ENCODE measurements around the gene SLC35E3. TPM values are rescaled to one million over a fixed set of nuclear protein-coding genes. Genes with fewer than 3 reads are reported as not detected.
A peak's percentile ranks its signal among the peaks of the same experiment; 100 is the strongest.
"Not testable (repeated sequence)": the region's sequence is repeated elsewhere in the genome, so short reads cannot be mapped to it uniquely, and the experiment has no call there.

The SLC35E3 gene
- total and polyA plus RNA-seq, 7 experiments from 2014 or later: 4.8 to 12.1 (median 9.2) TPM

DNA sequence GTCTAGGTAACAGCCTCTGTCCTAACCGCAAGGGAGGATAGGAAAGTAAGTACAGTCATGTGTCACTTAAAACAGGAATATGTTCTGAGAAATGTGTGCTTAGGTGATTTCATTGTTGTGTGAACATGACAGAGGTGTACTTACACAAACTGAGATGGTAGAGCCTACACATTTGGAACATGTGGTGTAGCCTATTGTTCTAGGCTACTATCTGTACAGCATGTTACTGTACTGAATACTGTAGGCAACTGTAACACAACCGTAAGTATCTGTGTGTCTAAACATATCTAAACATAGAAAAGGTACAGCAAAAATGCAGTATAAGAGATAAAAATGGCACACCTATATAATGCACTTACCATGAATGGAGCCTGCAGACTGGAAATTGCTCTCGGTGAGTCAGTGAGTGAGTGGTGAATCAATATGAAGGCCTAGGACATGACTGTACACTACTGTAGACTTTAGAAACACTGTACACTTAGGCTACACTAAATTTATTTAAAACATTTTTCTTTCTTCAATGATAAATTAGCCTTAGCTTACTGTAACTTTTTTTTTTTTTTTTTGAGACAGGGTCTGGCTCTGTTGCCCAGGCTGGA is 48.8 kb downstream of the SLC35E3 start:
- H3K4me3 ChIP-seq (ENCODE audit: low read length): no peak overlapping the region
- no peaks in the 10 kb centered on the region for H3K9me3 Mint-ChIP-seq
- no peaks in the 10 kb centered on the region for H3K4me1 ChIP-seq (ENCODE audit: control insufficient read depth in 2 of 2, insufficient read depth in 2 of 2, low read length in 2 of 2)
- H3K27ac Mint-ChIP-seq: no peak overlapping the region
- ChIA-PET CTCF (no interaction called here), POLR2A (no interaction called here)
- intact Hi-C loops (cut with micrococcal nuclease): loop anchor here in 1 of 2 donors (5.0 kb wide), 1 partner anchor 47 kb away; the partner anchor contains the start of gene SLC35E3
- H3K27me3 Mint-ChIP-seq: no peaks in the 10 kb centered on the region
- ATAC-seq (no peak), DNase-seq (no peak)
- H3K27ac ChIP-seq (ENCODE audit: low read depth, low read length): no peak overlapping the region
- no peaks in the 10 kb centered on the region for H3K36me3 ChIP-seq (ENCODE audit: control insufficient read depth in 2 of 3, insufficient read depth in 3 of 3, low read length in 3 of 3)
- H3K9me3 ChIP-seq (ENCODE audit: control insufficient read depth in 2 of 3, low read length in 3 of 3): no peaks in the 10 kb centered on the region
- peaks cover 0 to 5% (median 0%) of the 10 kb centered on the region in 7 donors for H3K4me1 Mint-ChIP-seq
- H3K36me3 Mint-ChIP-seq: no peaks in the 10 kb centered on the region
- H3K4me3 Mint-ChIP-seq: no peak overlapping the region
- H3K27me3 ChIP-seq (ENCODE audit: control insufficient read depth in 2 of 2, insufficient read depth in 2 of 2, low read length in 2 of 2): no peaks in the 10 kb centered on the region

DNA sequence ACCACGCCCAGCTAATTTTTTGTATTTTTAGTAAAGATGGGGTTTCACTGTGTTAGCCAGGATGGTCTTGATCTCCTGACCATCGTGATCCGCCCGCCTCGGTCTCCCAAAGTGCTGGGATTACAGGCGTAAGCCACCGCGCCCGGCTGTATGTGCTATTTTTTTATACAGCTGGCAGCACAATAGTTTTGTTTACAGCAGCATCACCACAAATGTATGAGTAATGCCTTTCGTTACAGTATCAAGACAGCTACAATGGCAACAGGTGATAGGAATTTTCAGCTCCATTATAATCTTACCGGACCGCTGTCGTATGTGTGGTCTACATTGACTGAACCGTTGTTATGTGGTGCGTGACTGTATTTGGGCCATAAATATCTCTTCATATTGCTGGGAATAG is 50.4 kb downstream of the SLC35E3 start:
- no peaks in the 10 kb centered on the region for H3K36me3 ChIP-seq (ENCODE audit: control insufficient read depth in 2 of 3, insufficient read depth in 3 of 3, low read length in 3 of 3)
- Mint-ChIP-seq H3K4me3 (no peak overlapping the region), H3K36me3 (no peaks in the 10 kb centered on the region), H3K27me3 (no peaks in the 10 kb centered on the region), H3K4me1 (peaks cover 0 to 5% (median 0%) of the 10 kb centered on the region in 7 donors), H3K9me3 (no peaks in the 10 kb centered on the region), H3K27ac (no peak overlapping the region)
- H3K4me3 ChIP-seq (ENCODE audit: low read length): no peak overlapping the region
- DNase-seq: no peak
- no peaks in the 10 kb centered on the region for H3K9me3 ChIP-seq (ENCODE audit: control insufficient read depth in 2 of 3, low read length in 3 of 3)
- intact Hi-C loops (cut with micrococcal nuclease): no loop called here
- POLR2A ChIA-PET: interaction anchor here (0.5 to 1.0 kb wide), 3 partner anchors 13 to 701 kb away, joined by 3 to 4 read pairs (median 3); no protein-coding TSS in a partner anchor
- no peak overlapping the region for H3K27ac ChIP-seq (ENCODE audit: low read depth, low read length)
- no peaks in the 10 kb centered on the region for H3K4me1 ChIP-seq (ENCODE audit: control insufficient read depth in 2 of 2, insufficient read depth in 2 of 2, low read length in 2 of 2)
- CTCF ChIA-PET: interaction anchor here (0.6 kb wide), 2 partner anchors 50 to 462 kb away, joined by 3 to 4 read pairs; partner anchors contain the start of gene SLC35E3
- H3K27me3 ChIP-seq (ENCODE audit: control insufficient read depth in 2 of 2, insufficient read depth in 2 of 2, low read length in 2 of 2): no peaks in the 10 kb centered on the region
- ATAC-seq: no peak

DNA sequence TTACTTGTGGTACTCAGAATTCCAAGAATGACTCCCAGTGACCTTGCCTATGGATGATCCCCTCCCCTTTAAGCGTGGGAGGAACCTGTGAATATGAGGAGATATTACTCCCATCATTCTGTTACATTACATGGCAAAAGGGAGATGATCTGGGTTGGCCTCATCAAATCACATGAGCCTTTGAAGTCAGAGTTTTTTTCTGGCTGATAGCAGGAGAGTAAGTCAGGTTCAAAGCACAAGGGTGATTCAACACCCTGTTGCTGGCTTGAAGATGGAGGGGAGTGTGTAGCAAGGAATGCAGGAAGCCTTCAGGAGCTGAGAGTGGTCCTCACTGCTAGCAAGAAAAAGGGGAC is 52.9 kb downstream of the SLC35E3 start:
- peak overlapping the region in 1 of 9 donors; percentile 3 for H3K27ac Mint-ChIP-seq
- H3K4me3 Mint-ChIP-seq: no peak overlapping the region
- ATAC-seq (no peak), DNase-seq (no peak)
- no peaks in the 10 kb centered on the region for H3K27me3 ChIP-seq (ENCODE audit: control insufficient read depth in 2 of 2, insufficient read depth in 2 of 2, low read length in 2 of 2)
- no peaks in the 10 kb centered on the region for H3K9me3 Mint-ChIP-seq
- H3K4me3 ChIP-seq (ENCODE audit: low read length): no peak overlapping the region
- H3K27me3 Mint-ChIP-seq: no peaks in the 10 kb centered on the region
- H3K9me3 ChIP-seq (ENCODE audit: control insufficient read depth in 2 of 3, low read length in 3 of 3): no peaks in the 10 kb centered on the region
- H3K4me1 Mint-ChIP-seq: peaks cover 0 to 8% (median 0%) of the 10 kb centered on the region in 7 donors
- H3K27ac ChIP-seq (ENCODE audit: low read depth, low read length): no peak overlapping the region
- CTCF ChIA-PET: interaction anchor here (1.9 kb wide), 1 partner anchor 10 kb away, joined by 4 read pairs; the partner anchor contains the start of gene MDM2
- no peaks in the 10 kb centered on the region for H3K4me1 ChIP-seq (ENCODE audit: control insufficient read depth in 2 of 2, insufficient read depth in 2 of 2, low read length in 2 of 2)
- POLR2A ChIA-PET: interaction anchor here (0.6 kb wide), 2 partner anchors 150 to 1313 kb away, joined by 3 to 4 read pairs; no protein-coding TSS in a partner anchor
- H3K36me3 Mint-ChIP-seq: no peaks in the 10 kb centered on the region
- intact Hi-C loops (cut with micrococcal nuclease): no loop called here
- H3K36me3 ChIP-seq (ENCODE audit: control insufficient read depth in 2 of 3, insufficient read depth in 3 of 3, low read length in 3 of 3): no peaks in the 10 kb centered on the region

DNA sequence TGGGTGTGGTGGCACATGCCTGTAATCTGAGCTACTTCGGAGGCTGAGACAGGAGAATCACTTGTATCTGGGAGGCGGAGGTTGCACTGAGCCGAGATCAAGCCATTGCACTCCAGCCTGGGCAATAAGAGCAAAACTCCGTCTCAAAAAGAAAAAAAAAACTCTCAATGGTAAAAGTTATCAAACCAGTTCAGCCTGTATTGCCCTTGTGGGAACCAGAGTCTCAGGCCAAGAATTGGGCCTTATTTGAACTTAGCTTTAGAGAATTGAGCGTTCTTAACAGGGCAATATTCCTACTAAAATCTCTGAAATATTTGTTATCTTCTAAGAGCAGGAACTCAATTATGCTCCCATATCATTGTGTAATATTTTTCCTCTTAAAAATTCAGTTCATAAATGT is 54.3 kb downstream of the SLC35E3 start:
- Mint-ChIP-seq H3K4me3 (no peak overlapping the region), H3K27me3 (no peaks in the 10 kb centered on the region), H3K9me3 (no peaks in the 10 kb centered on the region), H3K27ac (no peak overlapping the region), H3K4me1 (peaks cover 0 to 8% (median 0%) of the 10 kb centered on the region in 7 donors), H3K36me3 (no peaks in the 10 kb centered on the region)
- ATAC-seq: no peak
- Histone ChIP-seq H3K36me3 (ENCODE audit: control insufficient read depth in 2 of 3, insufficient read depth in 3 of 3, low read length in 3 of 3) (no peaks in the 10 kb centered on the region), H3K27me3 (ENCODE audit: control insufficient read depth in 2 of 2, insufficient read depth in 2 of 2, low read length in 2 of 2) (no peaks in the 10 kb centered on the region), H3K9me3 (ENCODE audit: control insufficient read depth in 2 of 3, low read length in 3 of 3) (no peaks in the 10 kb centered on the region), H3K4me1 (ENCODE audit: control insufficient read depth in 2 of 2, insufficient read depth in 2 of 2, low read length in 2 of 2) (no peaks in the 10 kb centered on the region), H3K27ac (ENCODE audit: low read depth, low read length) (no peak overlapping the region), H3K4me3 (ENCODE audit: low read length) (no peak overlapping the region)
- POLR2A ChIA-PET: no interaction called here
- DNase-seq: no peak
- CTCF ChIA-PET: interaction anchor here (0.7 to 1.9 kb wide), 2 partner anchors 8 to 47 kb away, joined by 4 read pairs; partner anchors contain the start of gene MDM2
- intact Hi-C loops (cut with micrococcal nuclease): no loop called here

- POLR2A ChIA-PET, H3K4me3 Mint-ChIP-seq: not testable (repeated sequence)
These were observed 55.1 kb downstream of the SLC35E3 start for GRCh38 chr12:68801124-68801523.

GRCh38 chr12:68802372-68802745 is 56.4 kb downstream of the SLC35E3 start:
- H3K36me3 Mint-ChIP-seq; H3K4me3 Mint-ChIP-seq; CTCF ChIA-PET; POLR2A ChIA-PET; H3K27ac ChIP-seq (ENCODE audit: low read depth, low read length); H3K27me3 ChIP-seq (ENCODE audit: control insufficient read depth in 2 of 2, insufficient read depth in 2 of 2, low read length in 2 of 2); H3K9me3 ChIP-seq (ENCODE audit: control insufficient read depth in 2 of 3, low read length in 3 of 3); H3K27me3 Mint-ChIP-seq; H3K9me3 Mint-ChIP-seq; H3K4me3 ChIP-seq (ENCODE audit: low read length); H3K27ac Mint-ChIP-seq; H3K4me1 ChIP-seq (ENCODE audit: control insufficient read depth in 2 of 2, insufficient read depth in 2 of 2, low read length in 2 of 2); intact Hi-C loops (cut with micrococcal nuclease); H3K36me3 ChIP-seq (ENCODE audit: control insufficient read depth in 2 of 3, insufficient read depth in 3 of 3, low read length in 3 of 3); ATAC-seq; DNase-seq: not testable (repeated sequence)
- H3K4me1 Mint-ChIP-seq: peaks cover 0 to 19% (median 5%) of the 10 kb centered on the region in 7 donors

More at GRCh38 chr12:68801124-68801523, 55.1 kb downstream of the SLC35E3 start:
- H3K27me3 Mint-ChIP-seq; DNase-seq; H3K4me3 ChIP-seq (ENCODE audit: low read length); CTCF ChIA-PET; H3K9me3 Mint-ChIP-seq; H3K27ac ChIP-seq (ENCODE audit: low read depth, low read length); H3K36me3 Mint-ChIP-seq; H3K36me3 ChIP-seq (ENCODE audit: control insufficient read depth in 2 of 3, insufficient read depth in 3 of 3, low read length in 3 of 3); H3K9me3 ChIP-seq (ENCODE audit: control insufficient read depth in 2 of 3, low read length in 3 of 3); ATAC-seq; H3K4me1 ChIP-seq (ENCODE audit: control insufficient read depth in 2 of 2, insufficient read depth in 2 of 2, low read length in 2 of 2); H3K27me3 ChIP-seq (ENCODE audit: control insufficient read depth in 2 of 2, insufficient read depth in 2 of 2, low read length in 2 of 2); intact Hi-C loops (cut with micrococcal nuclease); H3K27ac Mint-ChIP-seq: not testable (repeated sequence)
- H3K4me1 Mint-ChIP-seq: peaks cover 0 to 12% (median 0%) of the 10 kb centered on the region in 7 donors

All from naive thymus-derived CD4-positive, alpha-beta T cell (primary cell).